Tibial nerve (tissue), 4 donors: ENCODE results near the gene KIF22. TPM values are rescaled to one million over a fixed set of nuclear protein-coding genes. Genes with fewer than 3 reads are reported as not detected.
A peak's percentile ranks its signal among the peaks of the same experiment; 100 is the strongest.
"Not testable (repeated sequence)": the region's sequence is repeated elsewhere in the genome, so short reads cannot be mapped to it uniquely, and the experiment has no call there.

ENCODE experiments used
- DNase-seq, 2 donors: peaks; one replicate each; pipeline ENCODE4 v3.0.0-alpha.2; 2019; ENCODE audit warnings: low spot score in 2 of 2
- H3K27ac ChIP-seq, 4 donors: fragments of 200-600 bp; sonication (generic) in 3 of 4; one replicate each; pipeline ENCODE4 v1.5.1; 2017 to 2019; ENCODE audit warnings: mild to moderate bottlenecking in 1 of 4
- H3K27me3 ChIP-seq, 2 donors: fragments of 200-600 bp; sonication (generic) in 1 of 2; one replicate each; pipeline versions ENCODE4 v1.5.1 to v1.6.0; 2017 to 2019
- H3K36me3 ChIP-seq, 3 donors: fragments of 200-600 bp; sonication (generic); one replicate each; pipeline ENCODE4 v1.5.1; 2018 to 2019
- H3K4me1 ChIP-seq, 4 donors: fragments of 200-600 bp; sonication (generic) in 3 of 4; one replicate each; pipeline ENCODE4 v1.5.1; 2017 to 2019
- H3K4me3 ChIP-seq, 4 donors: fragments of 200-600 bp; sonication (generic) in 3 of 4; one replicate each; pipeline ENCODE4 v1.5.1; 2017 to 2019; ENCODE audit warnings: mild to moderate bottlenecking in 1 of 4, moderate library complexity in 1 of 4
- H3K9me3 ChIP-seq, 4 donors: fragments of 200-600 bp; sonication (generic) in 3 of 4; one replicate each; pipeline ENCODE4 v1.5.1; 2017 to 2019
- EP300 ChIP-seq, 2 donors: sonication (generic); formaldehyde crosslinking; IDR thresholded peaks; one replicate each; pipeline ENCODE4 v1.6.1; 2017; ENCODE audit warnings: antibody characterized with exemption in 2 of 2, mild to moderate bottlenecking in 1 of 2
- POLR2A ChIP-seq, 2 donors: fragments of 450-650 bp; IDR thresholded peaks; one replicate each; pipeline ENCODE4 v1.6.1; 2017; ENCODE audit warnings: antibody characterized with exemption in 2 of 2, mild to moderate bottlenecking in 2 of 2, moderate library complexity in 2 of 2
- WGBS, 2 donors: methylation state at CpG; one replicate each; pipeline ENCODE4 v1.1.5; 2018; 5-methylcytosine and 5-hydroxymethylcytosine counted together
- total RNA-seq, 4 donors: library from RNA; depleted of rRNA; stranded (reverse); fragments of >200 nt; gene quantifications; one replicate each; pipeline ENCODE4 v1.1.0, GENCODE V29; 2016
- TF ChIP-seq, protein P1 (sequence below), 5 experiments: fragments of 200-600 bp in 3 of 5; fragments of 450-650 bp in 2 of 5; sonication (generic) in 3 of 5; IDR thresholded peaks; one replicate each; pipeline ENCODE4 v1.5.1; 2016 to 2019; ENCODE audit warnings: antibody characterized with exemption in 5 of 5, mild to moderate bottlenecking in 3 of 5, moderate library complexity in 2 of 5

KIF22 gene
- total RNA-seq, 4 donors from 2014 or later, result 19.9 to 42.8 (median 40.5) TPM

DNA sequence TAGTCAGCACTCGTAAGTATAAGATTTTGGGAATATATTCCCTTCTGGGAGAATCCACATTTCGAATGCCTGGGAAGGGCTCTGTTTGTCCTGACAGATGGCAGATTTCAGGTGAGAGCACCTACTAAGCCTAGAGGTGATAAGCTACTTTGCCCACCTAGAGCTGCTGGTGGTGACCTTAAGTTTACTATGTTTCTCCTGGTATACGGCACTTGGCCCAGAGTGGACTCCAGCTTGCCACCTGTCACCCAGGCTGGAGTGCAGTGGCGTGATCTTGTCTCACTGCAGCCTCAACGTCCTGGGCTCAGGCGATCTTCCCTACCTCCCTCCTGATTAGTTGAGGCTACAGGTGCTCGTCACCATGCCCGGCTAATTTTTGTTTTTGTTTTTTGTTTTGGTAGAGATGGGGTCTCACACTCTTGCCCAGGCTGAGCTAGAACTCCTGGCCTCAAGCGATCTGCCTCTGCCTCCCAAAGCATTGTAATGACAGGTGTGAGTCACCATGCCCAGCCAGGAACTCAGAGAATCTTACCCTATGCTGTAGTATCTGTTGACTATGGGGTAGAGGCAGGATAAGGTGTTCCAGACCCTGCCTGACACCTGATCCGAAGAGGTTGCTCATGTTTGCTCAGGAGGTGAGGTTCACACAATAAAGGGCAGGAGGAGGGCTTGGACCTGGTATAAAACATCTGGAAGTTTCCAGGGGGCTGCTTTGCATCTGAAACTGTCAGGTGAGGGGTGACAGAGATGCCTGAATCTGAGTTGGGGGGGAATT lies 12.8 kb upstream of the KIF22 start, which contains the start of gene ZG16:
Gene ZG16, plus strand, starts transcription at position 681 of the 775 bp plus-strand sequence. CDS start 1,011 bp downstream, outside the sequence.
- Histone ChIP-seq H3K27me3 (peaks cover 0 to 7% of the 10 kb centered on the region in 2 donors), H3K27ac (no peak within 1 kb of the TSS), H3K4me3 (no peak within 1 kb of the TSS), H3K4me1 (no peaks in the 10 kb centered on the region), H3K36me3 (no peaks in the 10 kb centered on the region), H3K9me3 (no peaks in the 10 kb centered on the region)
- 79 to 84% methylated on average over 9 of the region's 10 CpGs for WGBS, 2 donors
- no peak for DNase-seq
- TF ChIP-seq, protein P1, sequence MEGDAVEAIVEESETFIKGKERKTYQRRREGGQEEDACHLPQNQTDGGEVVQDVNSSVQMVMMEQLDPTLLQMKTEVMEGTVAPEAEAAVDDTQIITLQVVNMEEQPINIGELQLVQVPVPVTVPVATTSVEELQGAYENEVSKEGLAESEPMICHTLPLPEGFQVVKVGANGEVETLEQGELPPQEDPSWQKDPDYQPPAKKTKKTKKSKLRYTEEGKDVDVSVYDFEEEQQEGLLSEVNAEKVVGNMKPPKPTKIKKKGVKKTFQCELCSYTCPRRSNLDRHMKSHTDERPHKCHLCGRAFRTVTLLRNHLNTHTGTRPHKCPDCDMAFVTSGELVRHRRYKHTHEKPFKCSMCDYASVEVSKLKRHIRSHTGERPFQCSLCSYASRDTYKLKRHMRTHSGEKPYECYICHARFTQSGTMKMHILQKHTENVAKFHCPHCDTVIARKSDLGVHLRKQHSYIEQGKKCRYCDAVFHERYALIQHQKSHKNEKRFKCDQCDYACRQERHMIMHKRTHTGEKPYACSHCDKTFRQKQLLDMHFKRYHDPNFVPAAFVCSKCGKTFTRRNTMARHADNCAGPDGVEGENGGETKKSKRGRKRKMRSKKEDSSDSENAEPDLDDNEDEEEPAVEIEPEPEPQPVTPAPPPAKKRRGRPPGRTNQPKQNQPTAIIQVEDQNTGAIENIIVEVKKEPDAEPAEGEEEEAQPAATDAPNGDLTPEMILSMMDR (IDR thresholded peaks at IDR 0.05), result no peak
- TF ChIP-seq POLR2A (IDR thresholded peaks at IDR 0.05) (no peak), EP300 (IDR thresholded peaks at IDR 0.05) (no peak)

DNA sequence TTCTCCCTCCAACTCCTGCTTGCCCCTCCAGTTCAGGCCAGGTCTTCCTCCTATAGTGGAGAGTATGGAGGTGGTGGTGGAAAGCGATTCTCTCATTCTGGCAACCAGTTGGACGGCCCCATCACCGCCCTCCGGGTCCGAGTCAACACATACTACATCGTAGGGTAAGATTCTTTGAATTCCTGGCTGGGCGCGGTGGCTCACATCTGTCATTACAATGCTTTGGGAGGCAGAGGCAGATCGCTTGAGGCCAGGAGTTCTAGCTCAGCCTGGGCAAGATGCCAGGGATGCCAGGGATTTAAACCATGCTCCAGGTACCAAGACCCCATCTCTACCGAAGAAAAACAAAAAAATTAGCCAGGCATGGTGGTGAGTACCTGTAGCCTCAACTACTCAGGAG lies 11.1 kb upstream of the KIF22 start:
- no peaks in the 10 kb centered on the region for H3K9me3 ChIP-seq
- no peak for TF ChIP-seq POLR2A (IDR thresholded peaks at IDR 0.05)
- TF ChIP-seq, protein P1 (IDR thresholded peaks at IDR 0.05), result no peak
- no peak for TF ChIP-seq EP300 (IDR thresholded peaks at IDR 0.05)
- no peak for DNase-seq
- no peaks in the 10 kb centered on the region for H3K4me1 ChIP-seq
- H3K36me3 ChIP-seq, result no peaks in the 10 kb centered on the region
- H3K27me3 ChIP-seq, result peaks cover 0 to 7% of the 10 kb centered on the region in 2 donors
- H3K27ac ChIP-seq, result no peak overlapping the region
- 59 to 61% methylated on average over 10 of the region's 10 CpGs for WGBS, 2 donors
- H3K4me3 ChIP-seq, result no peak overlapping the region

DNA sequence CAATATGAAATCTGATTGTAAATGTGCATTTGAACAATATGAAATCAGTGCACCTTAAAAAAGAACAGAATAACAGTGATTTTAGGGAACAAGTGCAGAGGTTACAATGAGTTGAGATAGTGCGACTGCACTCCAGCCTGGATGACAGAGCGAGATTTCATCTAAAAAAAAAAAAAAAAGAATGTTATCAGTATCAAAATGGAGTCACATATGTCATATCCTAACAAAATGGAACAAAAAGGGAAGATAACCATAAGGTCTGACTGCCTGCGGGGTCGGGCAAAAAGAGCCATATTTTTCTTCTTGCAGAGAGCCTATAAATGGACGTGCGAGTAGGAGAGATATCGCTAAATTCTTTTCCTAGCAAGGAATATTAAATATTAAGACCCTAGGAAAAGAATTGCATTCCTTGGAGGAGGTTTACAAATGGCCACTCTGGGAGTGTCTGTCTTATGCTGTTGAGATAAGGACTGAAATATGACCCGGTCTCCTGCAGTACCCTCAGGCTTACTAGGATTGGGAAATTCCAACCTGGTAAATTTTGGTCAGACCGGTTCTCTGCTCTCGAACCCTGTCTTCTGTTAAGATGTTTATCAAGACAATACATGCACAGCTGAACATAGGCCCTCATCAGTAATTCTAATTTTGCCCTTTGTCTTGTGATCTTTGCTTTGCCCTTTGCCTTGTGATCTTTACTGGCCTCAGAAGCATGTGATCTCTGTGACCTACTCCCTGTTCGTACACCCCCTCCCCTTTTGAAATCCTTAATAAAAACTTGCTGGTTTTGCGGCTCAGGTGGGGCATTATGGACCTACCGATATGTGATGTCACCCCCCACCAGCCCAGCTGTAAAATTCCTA lies 7.2 kb upstream of the KIF22 start:
- WGBS, 2 donors, result 76% methylated on average over 13 of the region's 13 CpGs
- not testable (repeated sequence) for H3K36me3 ChIP-seq, H3K9me3 ChIP-seq, H3K27me3 ChIP-seq, DNase-seq, H3K4me3 ChIP-seq, H3K27ac ChIP-seq
- H3K4me1 ChIP-seq, result peaks cover 0 to 12% (median 5%) of the 10 kb centered on the region in 4 donors

DNA sequence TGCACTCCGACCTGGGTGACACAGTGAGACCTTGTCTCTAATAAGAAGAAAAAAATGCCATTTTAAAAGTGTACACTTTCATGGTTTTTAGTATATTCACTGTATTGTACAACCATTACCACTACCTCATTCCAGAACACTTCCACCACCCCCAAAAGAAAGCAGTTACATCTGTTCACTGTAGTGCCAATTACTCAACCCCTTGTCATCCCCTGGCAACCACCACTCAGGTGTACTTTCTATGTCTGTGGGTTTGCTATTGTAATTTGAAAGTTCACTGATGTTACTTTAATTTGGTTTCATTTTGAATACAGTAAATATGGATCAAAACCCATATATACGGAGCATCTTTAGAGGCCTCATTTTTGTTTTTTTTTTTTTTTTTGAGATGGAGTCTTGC lies 6.4 kb upstream of the KIF22 start:
- TF ChIP-seq, protein P1 (IDR thresholded peaks at IDR 0.05), result no peak
- TF ChIP-seq EP300 (IDR thresholded peaks at IDR 0.05) (no peak), POLR2A (IDR thresholded peaks at IDR 0.05) (no peak)
- Histone ChIP-seq H3K27me3 (peaks cover 0 to 7% of the 10 kb centered on the region in 2 donors), H3K4me1 (peaks cover 0 to 12% (median 5%) of the 10 kb centered on the region in 4 donors), H3K36me3 (no peaks in the 10 kb centered on the region), H3K27ac (no peak overlapping the region), H3K9me3 (no peaks in the 10 kb centered on the region), H3K4me3 (no peak overlapping the region)
- 83 to 87% methylated on average over 2 of the region's 2 CpGs for WGBS, 2 donors
- DNase-seq, result no peak

DNA sequence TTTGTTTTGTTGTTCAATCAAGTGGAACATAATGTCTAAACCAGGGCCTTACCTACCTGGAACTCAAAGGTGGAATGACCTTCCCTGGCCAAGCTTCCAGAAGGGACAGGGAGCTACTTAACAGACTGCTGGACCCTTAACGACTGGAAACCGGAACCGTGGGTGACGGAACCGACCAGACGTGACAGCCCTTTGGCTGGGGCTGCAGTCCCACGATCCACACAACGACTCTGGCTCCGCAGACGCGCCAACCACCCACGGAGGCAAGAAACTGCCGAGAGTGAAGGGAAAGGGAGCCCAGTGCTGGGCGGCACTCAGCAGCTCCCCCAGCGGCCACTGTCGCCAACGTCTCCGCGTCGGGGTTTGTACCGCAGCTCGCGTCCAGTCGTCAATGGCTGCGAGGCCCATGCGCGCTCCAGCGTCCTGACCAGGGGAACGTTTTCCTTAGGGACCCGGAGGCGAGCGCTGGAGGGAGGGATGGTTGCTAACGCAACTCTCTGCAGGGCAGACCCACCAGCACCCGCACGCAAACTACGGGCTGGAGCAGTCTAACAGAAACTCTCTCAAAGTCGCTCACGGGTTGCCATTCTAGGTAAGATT lies 5.5 kb upstream of the KIF22 start:
- H3K27me3 ChIP-seq, result peaks cover 0 to 2% of the 10 kb centered on the region in 2 donors
- TF ChIP-seq, protein P1 (IDR thresholded peaks at IDR 0.05), result peak; percentile 76 to 83 (median 79)
- TF ChIP-seq POLR2A (IDR thresholded peaks at IDR 0.05), result no peak
- DNase-seq, result peak in 1 of 2 donors; percentile 42
- peak overlapping the region in 1 of 4 donors; percentile 28 for H3K27ac ChIP-seq
- H3K4me1 ChIP-seq, result peaks cover 0 to 18% (median 9%) of the 10 kb centered on the region in 4 donors
- peak overlapping the region in 3 of 4 donors; percentile 33 to 42 (median 39) for H3K4me3 ChIP-seq
- no peaks in the 10 kb centered on the region for H3K36me3 ChIP-seq
- no peaks in the 10 kb centered on the region for H3K9me3 ChIP-seq
- WGBS, 2 donors, result 9 to 10% methylated on average over 25 to 38 of the region's 38 CpGs

DNA sequence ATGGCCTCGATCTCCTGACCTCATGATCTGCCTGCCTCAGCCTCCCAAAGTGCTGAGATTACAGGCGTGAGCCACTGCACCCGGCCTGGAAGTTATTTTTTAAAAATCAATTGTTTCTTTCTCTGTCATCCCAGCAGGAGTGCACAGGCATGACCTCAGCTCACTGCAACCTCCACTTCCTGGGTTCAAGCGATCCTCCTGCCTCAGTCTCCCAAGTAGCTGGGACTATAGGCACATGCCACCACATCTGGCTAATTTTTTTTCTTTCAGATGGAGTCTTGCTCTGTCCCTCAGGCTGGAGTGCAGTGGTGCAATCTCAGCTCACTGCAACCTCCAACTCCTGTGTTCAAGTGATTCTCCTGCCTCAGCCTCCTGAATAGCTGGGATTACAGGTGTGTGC lies 3.4 kb upstream of the KIF22 start:
- not testable (repeated sequence) for H3K27me3 ChIP-seq, H3K36me3 ChIP-seq, H3K4me3 ChIP-seq, DNase-seq, H3K27ac ChIP-seq, H3K9me3 ChIP-seq
- H3K4me1 ChIP-seq, result peaks cover 0 to 33% (median 17%) of the 10 kb centered on the region in 4 donors
- 73 to 74% methylated on average over 4 of the region's 4 CpGs for WGBS, 2 donors
